Panc1 (cell line): ENCODE measurements around the gene MAP7D3. TPM values are rescaled to one million over a fixed set of nuclear protein-coding genes. Genes with fewer than 3 reads are reported as not detected.

Experiments used
- ATAC-seq: fragments of 200-7000 bp; cut with Tn5 transposase; 2 replicates; pipeline ENCODE4 v1.9.1; 2020; ENCODE audit warnings: mild to moderate bottlenecking, moderate library complexity
- BruUV-seq: library from RNA; stranded (reverse); fragments of 400-500 nt; replicated peaks from 2 replicates; lab custom pipeline; 2021; lab: Mats Ljungman, UMichigan
- CTCF ChIA-PET: fragments of 300-600 bp; sonication (Branson Sonifier 250); formaldehyde crosslinking; loops from one replicate; lab custom pipeline; 2022; ENCODE audit warnings: antibody characterized with exemption; lab: Charles Lee
- POLR2A ChIA-PET: fragments of 300-600 bp; sonication (Branson Sonifier 250); formaldehyde crosslinking; loops from one replicate; lab custom pipeline; 2022; ENCODE audit warnings: antibody characterized with exemption; lab: Charles Lee
- DNase-seq: peaks from one replicate; pipeline ENCODE4 v3.0.0-alpha.2; 2010; ENCODE audit warnings: low read depth, low spot score
- H3K27ac ChIP-seq: 2 replicates; pipeline ENCODE4 v1.5.1; 2011; ENCODE audit warnings: mild to moderate bottlenecking, low read length, inconsistent platforms
- H3K27me3 ChIP-seq: fragments of 200-500 bp; sonication (Bioruptor generic); 2 replicates; pipeline ENCODE4 v1.6.0; 2014; ENCODE audit warnings: low read length, inconsistent platforms; ENCODE audit not compliant: control insufficient read depth, insufficient read depth
- H3K36me3 ChIP-seq: fragments of 200-500 bp; sonication (Bioruptor generic); 2 replicates; pipeline ENCODE4 v1.5.1; 2014; ENCODE audit warnings: inconsistent platforms, mild to moderate bottlenecking, low read length, moderate library complexity; ENCODE audit not compliant: control insufficient read depth, insufficient read depth
- H3K4me1 ChIP-seq: 2 replicates; pipeline ENCODE4 v1.5.1; 2011; ENCODE audit warnings: inconsistent platforms, mild to moderate bottlenecking, low read length, moderate library complexity; ENCODE audit not compliant: control insufficient read depth, insufficient read depth
- H3K4me3 ChIP-seq, 2 experiments: 2 replicates each; pipeline ENCODE4 v1.5.1; 2011 to 2012; ENCODE audit warnings: low read depth in 2 of 2, low read length in 2 of 2, mild to moderate bottlenecking in 2 of 2, inconsistent platforms in 1 of 2, moderate library complexity in 1 of 2
- H3K9me3 ChIP-seq: fragments of 200-500 bp; sonication (Bioruptor generic); 2 replicates; pipeline ENCODE4 v1.5.1; 2014; ENCODE audit warnings: low read depth, mild to moderate bottlenecking, inconsistent platforms, low read length, moderate library complexity; ENCODE audit not compliant: control insufficient read depth, insufficient read depth
- POLR2AphosphoS5 ChIP-seq: IDR thresholded peaks from 2 replicates; pipeline ENCODE4 v1.6.1; 2012; ENCODE audit warnings: mild to moderate bottlenecking, low read depth, low read length, moderate library complexity
- SIN3A ChIP-seq: IDR thresholded peaks from 2 replicates; pipeline ENCODE4 v1.6.1; 2012; ENCODE audit warnings: low read depth, mild to moderate bottlenecking, low read length, moderate library complexity, borderline replicate concordance; ENCODE audit not compliant: insufficient read depth
- TCF7L2 ChIP-seq: IDR thresholded peaks from 2 replicates; pipeline ENCODE4 v1.6.1; 2011; ENCODE audit warnings: mild to moderate bottlenecking, low read depth, low read length, inconsistent platforms
- in situ Hi-C: cut with HindIII; loops from 2 replicates; pipeline ENCODE4 v1.10.0; 2016; ENCODE audit warnings: low sequenced_read_pairs, low pct_unique_long_range_greater_than_20kb
- intact Hi-C: fragments of 100-400 bp; cut with micrococcal nuclease; formaldehyde crosslinking; loops from one replicate; pipeline ENCODE4 v1.10.0; 2022; ENCODE audit not compliant: unreplicated experiment
- total RNA-seq: library from RNA; stranded (reverse); gene quantifications from one replicate; pipeline ENCODE4 v1.2.1, GENCODE V29; 2021; ENCODE audit not compliant: unreplicated experiment
- TF ChIP-seq, protein P1 (sequence below), 2 experiments: IDR thresholded peaks; 2 replicates each; pipeline ENCODE4 v1.6.1; 2011 to 2012; ENCODE audit warnings: low read depth in 2 of 2, control low read depth in 1 of 2, low read length in 1 of 2, mild to moderate bottlenecking in 1 of 2, moderate library complexity in 1 of 2; ENCODE audit not compliant: insufficient read depth in 1 of 2
- TF ChIP-seq, protein P2 (sequence below): fragments of 450-650 bp; IDR thresholded peaks from 2 replicates; pipeline ENCODE4 v1.5.1; 2017; ENCODE audit warnings: mild to moderate bottlenecking

Gene MAP7D3
- total RNA-seq, 1 experiment from 2014 or later, result 23.3 TPM

DNA sequence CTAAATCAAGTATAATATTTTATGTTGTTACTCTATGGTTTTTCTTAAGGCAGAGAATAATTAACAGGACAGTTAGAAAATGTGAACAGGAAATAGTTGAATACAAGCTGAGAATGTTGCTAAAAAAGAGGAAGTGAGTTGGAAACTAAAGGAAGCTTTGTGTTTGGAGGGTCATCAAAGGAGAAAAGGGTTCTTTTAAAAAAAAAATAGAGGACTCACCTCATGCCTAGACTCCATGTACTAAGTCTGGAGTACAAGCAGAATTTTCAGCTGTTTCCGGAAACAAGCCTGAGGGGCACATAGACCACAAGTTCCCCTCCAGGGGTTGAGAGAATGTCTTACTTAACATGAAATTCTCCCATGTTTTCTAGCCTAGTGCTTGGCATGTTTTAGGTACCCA lies 20.1 kb upstream of the MAP7D3 start:
- in situ Hi-C loops (no loop called here), intact Hi-C loops (loop anchor here (10.0 kb wide), 1 partner anchor 214 kb away; the partner anchor contains the start of gene BRS3)
- DNase-seq (no peak), ATAC-seq (no peak)
- Histone ChIP-seq H3K4me3 (no peak overlapping the region), H3K27me3 (peaks cover 5% of the 10 kb centered on the region; the same call in 1 of the 2 replicates), H3K36me3 (no peaks in the 10 kb centered on the region), H3K4me1 (no peaks in the 10 kb centered on the region), H3K27ac (no peak overlapping the region), H3K9me3 (no peaks in the 10 kb centered on the region)
- TF ChIP-seq, protein P1, sequence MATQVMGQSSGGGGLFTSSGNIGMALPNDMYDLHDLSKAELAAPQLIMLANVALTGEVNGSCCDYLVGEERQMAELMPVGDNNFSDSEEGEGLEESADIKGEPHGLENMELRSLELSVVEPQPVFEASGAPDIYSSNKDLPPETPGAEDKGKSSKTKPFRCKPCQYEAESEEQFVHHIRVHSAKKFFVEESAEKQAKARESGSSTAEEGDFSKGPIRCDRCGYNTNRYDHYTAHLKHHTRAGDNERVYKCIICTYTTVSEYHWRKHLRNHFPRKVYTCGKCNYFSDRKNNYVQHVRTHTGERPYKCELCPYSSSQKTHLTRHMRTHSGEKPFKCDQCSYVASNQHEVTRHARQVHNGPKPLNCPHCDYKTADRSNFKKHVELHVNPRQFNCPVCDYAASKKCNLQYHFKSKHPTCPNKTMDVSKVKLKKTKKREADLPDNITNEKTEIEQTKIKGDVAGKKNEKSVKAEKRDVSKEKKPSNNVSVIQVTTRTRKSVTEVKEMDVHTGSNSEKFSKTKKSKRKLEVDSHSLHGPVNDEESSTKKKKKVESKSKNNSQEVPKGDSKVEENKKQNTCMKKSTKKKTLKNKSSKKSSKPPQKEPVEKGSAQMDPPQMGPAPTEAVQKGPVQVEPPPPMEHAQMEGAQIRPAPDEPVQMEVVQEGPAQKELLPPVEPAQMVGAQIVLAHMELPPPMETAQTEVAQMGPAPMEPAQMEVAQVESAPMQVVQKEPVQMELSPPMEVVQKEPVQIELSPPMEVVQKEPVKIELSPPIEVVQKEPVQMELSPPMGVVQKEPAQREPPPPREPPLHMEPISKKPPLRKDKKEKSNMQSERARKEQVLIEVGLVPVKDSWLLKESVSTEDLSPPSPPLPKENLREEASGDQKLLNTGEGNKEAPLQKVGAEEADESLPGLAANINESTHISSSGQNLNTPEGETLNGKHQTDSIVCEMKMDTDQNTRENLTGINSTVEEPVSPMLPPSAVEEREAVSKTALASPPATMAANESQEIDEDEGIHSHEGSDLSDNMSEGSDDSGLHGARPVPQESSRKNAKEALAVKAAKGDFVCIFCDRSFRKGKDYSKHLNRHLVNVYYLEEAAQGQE (IDR thresholded peaks at IDR 0.05; ENCODE audit: insufficient read depth in 1 of 2, low read depth in 2 of 2, low read length in 1 of 2), result no peak
- TF ChIP-seq, protein P2, sequence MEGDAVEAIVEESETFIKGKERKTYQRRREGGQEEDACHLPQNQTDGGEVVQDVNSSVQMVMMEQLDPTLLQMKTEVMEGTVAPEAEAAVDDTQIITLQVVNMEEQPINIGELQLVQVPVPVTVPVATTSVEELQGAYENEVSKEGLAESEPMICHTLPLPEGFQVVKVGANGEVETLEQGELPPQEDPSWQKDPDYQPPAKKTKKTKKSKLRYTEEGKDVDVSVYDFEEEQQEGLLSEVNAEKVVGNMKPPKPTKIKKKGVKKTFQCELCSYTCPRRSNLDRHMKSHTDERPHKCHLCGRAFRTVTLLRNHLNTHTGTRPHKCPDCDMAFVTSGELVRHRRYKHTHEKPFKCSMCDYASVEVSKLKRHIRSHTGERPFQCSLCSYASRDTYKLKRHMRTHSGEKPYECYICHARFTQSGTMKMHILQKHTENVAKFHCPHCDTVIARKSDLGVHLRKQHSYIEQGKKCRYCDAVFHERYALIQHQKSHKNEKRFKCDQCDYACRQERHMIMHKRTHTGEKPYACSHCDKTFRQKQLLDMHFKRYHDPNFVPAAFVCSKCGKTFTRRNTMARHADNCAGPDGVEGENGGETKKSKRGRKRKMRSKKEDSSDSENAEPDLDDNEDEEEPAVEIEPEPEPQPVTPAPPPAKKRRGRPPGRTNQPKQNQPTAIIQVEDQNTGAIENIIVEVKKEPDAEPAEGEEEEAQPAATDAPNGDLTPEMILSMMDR, result no peak
- TF ChIP-seq POLR2AphosphoS5, result no peak
- TF ChIP-seq TCF7L2, result no peak
- no peak for TF ChIP-seq SIN3A
- BruUV-seq, result no TSS peak
- CTCF ChIA-PET, result no interaction called here
- POLR2A ChIA-PET, result no interaction called here

DNA sequence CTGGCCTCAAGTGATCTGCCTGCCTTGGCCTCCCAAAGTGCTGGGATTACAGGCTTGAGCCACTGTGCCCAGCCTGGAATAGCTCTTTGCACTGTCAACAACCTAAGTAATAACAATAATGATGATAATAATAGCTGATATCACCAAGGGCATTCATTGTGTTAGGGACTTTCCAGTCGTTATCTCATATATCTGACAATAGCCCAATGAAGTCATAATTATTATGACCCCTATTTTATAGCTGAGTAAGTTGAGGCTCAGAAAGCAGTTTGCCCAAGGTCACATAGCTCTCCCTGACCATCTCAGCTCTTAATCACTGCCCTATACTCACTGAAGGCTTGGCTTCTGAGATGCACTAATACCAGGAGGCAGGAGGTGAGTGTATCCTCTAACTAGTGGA lies 18.7 kb upstream of the MAP7D3 start:
- DNase-seq (no peak), ATAC-seq (no peak)
- H3K27me3 ChIP-seq, result peaks cover 5% of the 10 kb centered on the region; the same call in 1 of the 2 replicates
- in situ Hi-C loops, result no loop called here
- H3K27ac ChIP-seq, result no peak overlapping the region
- H3K4me1 ChIP-seq, result no peaks in the 10 kb centered on the region
- no peak overlapping the region for H3K4me3 ChIP-seq
- intact Hi-C loops, result loop anchor here (5.0 to 10.0 kb wide), 2 partner anchors 215 to 243 kb away; partner anchors contain the start of gene BRS3
- ChIA-PET POLR2A (no interaction called here), CTCF (no interaction called here)
- no peaks in the 10 kb centered on the region for H3K36me3 ChIP-seq
- TF ChIP-seq, protein P1 (IDR thresholded peaks at IDR 0.05; ENCODE audit: insufficient read depth in 1 of 2, low read depth in 2 of 2, low read length in 1 of 2), result no peak
- TF ChIP-seq, protein P2, result no peak
- TF ChIP-seq TCF7L2, result no peak
- TF ChIP-seq POLR2AphosphoS5, result no peak
- no peak for TF ChIP-seq SIN3A
- no TSS peak for BruUV-seq
- no peaks in the 10 kb centered on the region for H3K9me3 ChIP-seq
